Esophagus muscularis mucosa (tissue), 4 donors: Measurements from ENCODE around the gene PSMA3. TPM values are rescaled to one million over a fixed set of nuclear protein-coding genes. Genes with fewer than 3 reads are reported as not detected.

Experiments used
- DNase-seq: peaks from one replicate; pipeline ENCODE4 v3.0.0-alpha.2; 2017; ENCODE audit errors: extremely low spot score
- H3K27ac ChIP-seq, 4 donors: fragments of 200-600 bp; sonication (generic); replicated peaks in 1 of 4; 1 replicate in 3 of 4; 2 replicates in 1 of 4; pipeline ENCODE4 v1.5.1; 2016 to 2019; ENCODE audit warnings: mild to moderate bottlenecking in 1 of 4
- H3K27me3 ChIP-seq, 4 donors: fragments of 200-600 bp; sonication (generic); one replicate each; pipeline versions ENCODE4 v1.5.1 to v1.6.0; 2016 to 2019
- H3K36me3 ChIP-seq, 4 donors: fragments of 200-600 bp; sonication (generic); one replicate each; pipeline ENCODE4 v1.5.1; 2016 to 2019
- H3K4me1 ChIP-seq, 4 donors: fragments of 200-600 bp; sonication (generic); one replicate each; pipeline ENCODE4 v1.5.1; 2016 to 2019
- H3K4me3 ChIP-seq, 4 donors: fragments of 200-600 bp; sonication (generic); 1 replicate in 2 of 4; 2 replicates in 2 of 4; pipeline ENCODE4 v1.5.1; 2016 to 2019; ENCODE audit warnings: mild to moderate bottlenecking in 4 of 4, moderate library complexity in 1 of 4
- H3K9me3 ChIP-seq, 4 donors: fragments of 200-600 bp; sonication (generic); 1 replicate in 3 of 4; 2 replicates in 1 of 4; pipeline ENCODE4 v1.5.1; 2016 to 2019
- CTCF ChIP-seq, 3 experiments: fragments of 200-600 bp in 2 of 3; fragments of 450-650 bp in 1 of 3; sonication (generic) in 2 of 3; IDR thresholded peaks; one replicate each; pipeline ENCODE4 v1.5.1; 2017 to 2019; ENCODE audit warnings: antibody characterized with exemption in 3 of 3, mild to moderate bottlenecking in 2 of 3, moderate library complexity in 1 of 3
- EP300 ChIP-seq: sonication (generic); formaldehyde crosslinking; IDR thresholded peaks from one replicate; pipeline ENCODE4 v1.6.1; 2017; ENCODE audit warnings: antibody characterized with exemption
- POLR2A ChIP-seq: fragments of 450-650 bp; IDR thresholded peaks from one replicate; pipeline ENCODE4 v1.6.1; 2017; ENCODE audit warnings: antibody characterized with exemption, moderate library complexity, mild to moderate bottlenecking, low read depth
- POLR2AphosphoS5 ChIP-seq, 2 donors: sonication (generic); formaldehyde crosslinking; IDR thresholded peaks; one replicate each; pipeline ENCODE4 v1.6.1; 2017; ENCODE audit warnings: antibody characterized with exemption in 2 of 2
- WGBS: methylation state at CpG from one replicate; pipeline ENCODE4 v1.1.5; 2018; 5-methylcytosine and 5-hydroxymethylcytosine counted together
- intact Hi-C: fragments of 100-400 bp; cut with DNase I; formaldehyde crosslinking; loops from one replicate; pipeline ENCODE4 v1.15.1; 2023
- total RNA-seq, 4 donors: library from RNA; depleted of rRNA; stranded (reverse); fragments of >200 nt; gene quantifications; one replicate each; pipeline versions ENCODE4 v1.1.0 to v1.2.1, GENCODE V29; 2016

PSMA3 gene
- total RNA-seq, 4 donors from 2014 or later = 69.8 to 98.0 (median 84.8) TPM

GRCh38 chr14:58282925-58283593 is 38.4 kb downstream of the PSMA3 start:
- Histone ChIP-seq H3K4me1 (peaks cover 33 to 50% (median 48%) of the 10 kb centered on the region in 4 donors), H3K27me3 (no peaks in the 10 kb centered on the region), H3K27ac (peak overlapping the region; percentile 44 to 78 (median 74)), H3K36me3 (peaks cover 10 to 60% (median 39%) of the 10 kb centered on the region in 4 donors), H3K9me3 (no peaks in the 10 kb centered on the region), H3K4me3 (no peak overlapping the region)
- TF ChIP-seq POLR2A (no peak), EP300 (no peak), CTCF (IDR thresholded peaks at IDR 0.05) (no peak), POLR2AphosphoS5 (IDR thresholded peaks at IDR 0.05) (no peak)
- no peak for DNase-seq
- 70% methylated on average over 4 of the region's 4 CpGs for WGBS
- intact Hi-C loops = loop anchor here (5.0 kb wide), 1 partner anchor 131 kb away; the partner anchor contains the start of gene ARMH4

DNA sequence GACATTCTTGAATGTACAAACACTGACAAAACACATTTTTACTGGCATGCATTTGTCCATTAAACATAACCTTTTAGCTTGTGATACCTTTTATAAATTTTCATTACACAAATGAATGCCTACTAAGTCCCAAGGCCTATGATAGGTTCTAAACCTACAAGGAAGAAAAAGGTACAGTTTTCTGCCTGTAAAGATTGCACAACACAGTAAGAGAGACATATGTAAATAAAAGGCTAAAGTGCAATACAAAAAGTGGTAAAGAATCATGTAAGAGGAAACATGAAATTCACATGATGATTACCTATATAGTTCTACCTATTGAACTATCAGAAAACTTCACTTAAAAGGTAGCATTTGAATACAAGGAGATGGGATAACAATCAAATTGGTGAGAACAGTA is 39.1 kb downstream of the PSMA3 start:
- intact Hi-C loops = loop anchor here (5.0 kb wide), 1 partner anchor 131 kb away; the partner anchor contains the start of gene ARMH4
- no peaks in the 10 kb centered on the region for H3K9me3 ChIP-seq
- H3K4me1 ChIP-seq = peaks cover 33 to 50% (median 49%) of the 10 kb centered on the region in 4 donors
- TF ChIP-seq POLR2AphosphoS5 (IDR thresholded peaks at IDR 0.05) (no peak), CTCF (IDR thresholded peaks at IDR 0.05) (no peak), POLR2A (no peak)
- no peak overlapping the region for H3K4me3 ChIP-seq
- peaks cover 10 to 57% (median 40%) of the 10 kb centered on the region in 4 donors for H3K36me3 ChIP-seq
- no peaks in the 10 kb centered on the region for H3K27me3 ChIP-seq
- DNase-seq = no peak
- H3K27ac ChIP-seq = peak overlapping the region in 2 of 4 donors; percentile 44 to 78

DNA sequence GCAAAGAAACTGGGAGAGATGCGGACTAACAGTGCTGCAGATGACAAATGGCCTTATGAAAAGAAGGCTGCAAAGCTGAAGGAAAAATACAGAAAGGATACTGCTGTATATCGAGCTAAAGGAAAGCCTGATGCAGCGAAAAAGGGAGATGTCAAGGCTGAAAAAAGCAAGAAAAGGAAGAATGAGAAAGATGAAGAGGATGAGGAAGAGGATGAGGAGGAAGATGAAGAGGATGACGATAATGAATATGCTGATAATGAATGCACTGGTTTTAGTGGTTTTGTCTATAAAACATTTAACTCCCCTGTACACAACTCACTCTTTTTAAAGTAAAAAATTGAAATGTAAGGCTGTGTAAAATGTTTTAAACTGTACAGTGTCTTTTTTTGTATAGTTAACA is 40.5 kb downstream of the PSMA3 start:
- H3K27me3 ChIP-seq = no peaks in the 10 kb centered on the region
- no peaks in the 10 kb centered on the region for H3K9me3 ChIP-seq
- peaks cover 41 to 57% (median 54%) of the 10 kb centered on the region in 4 donors for H3K4me1 ChIP-seq
- DNase-seq = no peak
- no peak overlapping the region for H3K4me3 ChIP-seq
- 98% methylated on average over 4 of the region's 4 CpGs for WGBS
- TF ChIP-seq POLR2AphosphoS5 (IDR thresholded peaks at IDR 0.05) (no peak), EP300 (no peak), POLR2A (no peak), CTCF (IDR thresholded peaks at IDR 0.05) (no peak)
- H3K36me3 ChIP-seq = peaks cover 10 to 62% (median 37%) of the 10 kb centered on the region in 4 donors
- no peak overlapping the region for H3K27ac ChIP-seq
- intact Hi-C loops = no loop called here

GRCh38 chr14:58287607-58288042 is 43.0 kb downstream of the PSMA3 start:
- Histone ChIP-seq H3K27ac (no peak overlapping the region), H3K9me3 (no peaks in the 10 kb centered on the region), H3K4me3 (no peak overlapping the region), H3K27me3 (no peaks in the 10 kb centered on the region), H3K4me1 (peaks cover 32 to 48% (median 45%) of the 10 kb centered on the region in 4 donors), H3K36me3 (peaks cover 27 to 84% (median 56%) of the 10 kb centered on the region in 4 donors)
- intact Hi-C loops = no loop called here
- 86% methylated on average over 3 of the region's 3 CpGs for WGBS
- DNase-seq = no peak
- TF ChIP-seq POLR2A = no peak
- TF ChIP-seq POLR2AphosphoS5 (IDR thresholded peaks at IDR 0.05) = no peak
- no peak for TF ChIP-seq EP300
- TF ChIP-seq CTCF (IDR thresholded peaks at IDR 0.05) = no peak
